NAMALWA (cell line): ENCODE data around the gene CNTN4.

ENCODE experiments used
- DNase-seq: peaks from one replicate; pipeline ENCODE4 v3.0.0-alpha.2; 2015; ENCODE audit warnings: low spot score

Gene CNTN4

GRCh38 chr3:2861120-2861519 is 762.5 kb downstream of the CNTN4 start:
- DNase-seq: no peak

- DNase-seq: no peak
These were observed 763.3 kb downstream of the CNTN4 start for GRCh38 chr3:2861920-2862319.

- no peak for DNase-seq
These were observed 763.7 kb downstream of the CNTN4 start for GRCh38 chr3:2862366-2862765.

- DNase-seq: no peak
These were observed 764.5 kb downstream of the CNTN4 start for GRCh38 chr3:2863127-2863526.

- DNase-seq: no peak
These were observed 771.2 kb downstream of the CNTN4 start for GRCh38 chr3:2869905-2870304.

- no peak for DNase-seq
These were observed 772.2 kb downstream of the CNTN4 start for GRCh38 chr3:2870724-2871333.

- DNase-seq: no peak
These were observed 774.2 kb downstream of the CNTN4 start for GRCh38 chr3:2872884-2873283.

GRCh38 chr3:2873986-2874385 is 775.3 kb downstream of the CNTN4 start:
- no peak for DNase-seq

GRCh38 chr3:2875699-2876098 is 777.0 kb downstream of the CNTN4 start:
- DNase-seq: no peak

- DNase-seq: no peak
These were observed 777.7 kb downstream of the CNTN4 start for GRCh38 chr3:2876362-2876761.

GRCh38 chr3:2879023-2879422 is 780.4 kb downstream of the CNTN4 start:
- no peak for DNase-seq

GRCh38 chr3:2879587-2879986 is 780.9 kb downstream of the CNTN4 start:
- no peak for DNase-seq

GRCh38 chr3:2880218-2880756 is 781.6 kb downstream of the CNTN4 start:
- DNase-seq: no peak

- DNase-seq: no peak
These were observed 784.6 kb downstream of the CNTN4 start for GRCh38 chr3:2883283-2883682.

- DNase-seq: no peak
These were observed 789.9 kb downstream of the CNTN4 start for GRCh38 chr3:2888592-2888991.

- DNase-seq: no peak
These were observed 791.1 kb downstream of the CNTN4 start for GRCh38 chr3:2889736-2890135.

GRCh38 chr3:2896308-2896939 is 797.8 kb downstream of the CNTN4 start:
- DNase-seq: no peak

- no peak for DNase-seq
These were observed 799.2 kb downstream of the CNTN4 start for GRCh38 chr3:2897821-2898220.

- no peak for DNase-seq
These were observed 800.1 kb downstream of the CNTN4 start for GRCh38 chr3:2898591-2899353.

- no peak for DNase-seq
These were observed 805.4 kb downstream of the CNTN4 start for GRCh38 chr3:2904054-2904453.

GRCh38 chr3:2908693-2909351 is 810.2 kb downstream of the CNTN4 start:
- DNase-seq: no peak

- no peak for DNase-seq
These were observed 812.3 kb downstream of the CNTN4 start for GRCh38 chr3:2910997-2911396.

GRCh38 chr3:2915826-2916225 is 817.2 kb downstream of the CNTN4 start:
- no peak for DNase-seq
